Choroid plexus epithelial cell (primary cell): ENCODE results near the gene VPS41.

ENCODE experiments used
- DNase-seq: peaks from one replicate; pipeline ENCODE4 v3.0.0-alpha.2; 2010; ENCODE audit warnings: low read depth
- H3K4me3 ChIP-seq: 2 replicates; pipeline ENCODE4 v1.5.1; 2011; ENCODE audit warnings: low read depth, mild to moderate bottlenecking, control low read depth, low read length, moderate library complexity
- CTCF ChIP-seq: conservative IDR thresholded peaks from 2 replicates; pipeline ENCODE4 v1.5.1; 2011; ENCODE audit warnings: low read depth, mild to moderate bottlenecking, control low read depth, inconsistent platforms, low read length, moderate library complexity

VPS41 gene

GRCh38 chr7:38751416-38751815, 157.6 kb downstream of the VPS41 start:
- no peak overlapping the region for H3K4me3 ChIP-seq
- TF ChIP-seq CTCF, result no peak
- no peak for DNase-seq

DNA sequence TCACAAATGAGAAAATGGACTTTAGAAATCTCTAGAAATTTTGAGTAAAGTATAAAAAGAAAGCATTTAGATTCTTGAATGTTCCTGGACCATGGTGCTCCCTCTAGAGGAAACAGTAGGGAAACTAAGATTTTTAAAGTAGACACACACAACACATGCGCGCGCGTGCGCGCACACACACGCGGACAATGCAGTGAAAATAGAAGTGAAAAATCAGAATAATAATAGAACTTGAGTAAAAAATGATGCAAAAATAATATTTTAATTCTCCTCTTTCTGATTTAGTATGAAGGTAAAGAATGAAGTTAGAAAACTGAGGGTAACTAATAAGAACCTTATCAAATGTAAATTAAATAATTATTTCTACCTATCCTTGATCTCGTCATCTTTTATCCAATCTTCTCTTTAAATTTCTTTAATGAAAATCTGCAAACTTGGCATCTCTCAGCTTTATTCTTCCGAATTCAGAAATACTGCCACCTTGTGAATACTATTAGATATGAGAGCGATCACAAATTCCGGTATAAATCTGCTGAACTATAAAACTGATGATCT, 160.9 kb downstream of the VPS41 start:
- H3K4me3 ChIP-seq, result no peak overlapping the region
- peak; percentile 62 for DNase-seq
- TF ChIP-seq CTCF, result peak; percentile 75

- no peak for TF ChIP-seq CTCF
- no peak for DNase-seq
- no peak overlapping the region for H3K4me3 ChIP-seq
These were observed 162.6 kb downstream of the VPS41 start for GRCh38 chr7:38746438-38746837.

- no peak overlapping the region for H3K4me3 ChIP-seq
These were observed 164.2 kb downstream of the VPS41 start for GRCh38 chr7:38744746-38745145.

DNA sequence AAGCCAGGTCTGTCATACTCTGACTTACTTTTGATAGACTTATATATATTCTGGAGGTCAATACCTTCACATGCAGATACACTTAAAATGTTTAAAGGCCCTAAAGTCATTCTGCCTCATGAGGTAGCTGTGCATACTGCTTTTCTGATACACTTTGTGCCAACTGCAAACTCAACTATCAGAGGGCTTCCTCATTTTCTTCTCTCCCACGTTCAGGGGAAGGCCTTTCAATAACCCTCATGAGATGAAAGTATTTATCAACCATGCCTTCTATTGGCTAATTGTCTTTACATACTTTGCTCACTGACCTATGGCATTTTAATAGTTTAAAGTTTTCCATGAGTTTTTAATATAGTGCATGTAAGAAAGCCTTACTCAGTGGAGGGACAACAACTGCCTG, 165.1 kb downstream of the VPS41 start:
- DNase-seq, result no peak
- TF ChIP-seq CTCF, result no peak

More at GRCh38 chr7:38744746-38745145, 164.2 kb downstream of the VPS41 start:
- no peak for TF ChIP-seq CTCF
- peak; percentile 71 for DNase-seq

GRCh38 chr7:38740041-38740440, 168.9 kb downstream of the VPS41 start:
- H3K4me3 ChIP-seq, result no peak overlapping the region
- TF ChIP-seq CTCF, result no peak
- no peak for DNase-seq

More for the DNA sequence above, 165.1 kb downstream of the VPS41 start:
- no peak overlapping the region for H3K4me3 ChIP-seq

GRCh38 chr7:38736138-38736537, 172.9 kb downstream of the VPS41 start:
- no peak overlapping the region for H3K4me3 ChIP-seq
- peak; percentile 43 for DNase-seq
- TF ChIP-seq CTCF, result no peak
